H9 (cell line): ENCODE measurements around the gene MAP4K3. TPM values are rescaled to one million over a fixed set of nuclear protein-coding genes. Genes with fewer than 3 reads are reported as not detected.

Source experiments
- DNase-seq: peaks from one replicate; pipeline ENCODE4 v3.0.0-alpha.2; 2017
- H2AFZ ChIP-seq: one replicate; pipeline ENCODE4 v1.6.1; 2013; ENCODE audit warnings: mild to moderate bottlenecking, low read length, control low read depth, moderate library complexity
- H2AK5ac ChIP-seq: 2 replicates; pipeline ENCODE4 v1.6.1; 2013; ENCODE audit warnings: low read length, control low read depth, mixed read lengths; ENCODE audit not compliant: insufficient read length
- H2BK120ac ChIP-seq: one replicate; pipeline ENCODE4 v1.6.1; 2013; ENCODE audit warnings: low read depth, mild to moderate bottlenecking, low read length, control low read depth, inconsistent platforms; ENCODE audit not compliant: poor library complexity, severe bottlenecking
- H2BK12ac ChIP-seq: 2 replicates; pipeline ENCODE4 v1.6.1; 2013; ENCODE audit warnings: low read length, control low read depth, mixed read lengths, low read depth; ENCODE audit not compliant: insufficient read length
- H2BK15ac ChIP-seq: 2 replicates; pipeline ENCODE4 v1.6.1; 2013; ENCODE audit warnings: low read depth, low read length, control low read depth
- H2BK20ac ChIP-seq: one replicate; pipeline ENCODE4 v1.6.1; 2013; ENCODE audit warnings: low read depth, mild to moderate bottlenecking, low read length, control low read depth, inconsistent platforms; ENCODE audit not compliant: poor library complexity, severe bottlenecking
- H2BK5ac ChIP-seq: 2 replicates; pipeline ENCODE4 v1.6.1; 2013; ENCODE audit warnings: low read length, control low read depth, mixed read lengths; ENCODE audit not compliant: insufficient read length
- H3K14ac ChIP-seq: 2 replicates; pipeline ENCODE4 v1.6.1; 2013; ENCODE audit warnings: low read length, control low read depth; ENCODE audit not compliant: insufficient read depth
- H3K18ac ChIP-seq: 2 replicates; pipeline ENCODE4 v1.6.1; 2013; ENCODE audit warnings: low read depth, mild to moderate bottlenecking, mixed read lengths, low read length, control low read depth; ENCODE audit not compliant: insufficient read length
- H3K23ac ChIP-seq: 2 replicates; pipeline ENCODE4 v1.6.1; 2013; ENCODE audit warnings: low read length, control low read depth, mixed read lengths, low read depth; ENCODE audit not compliant: insufficient read length
- H3K23me2 ChIP-seq: 2 replicates; pipeline ENCODE4 v1.6.1; 2013; ENCODE audit warnings: low read depth, mild to moderate bottlenecking, mixed read lengths, low read length, control low read depth; ENCODE audit not compliant: insufficient read length, poor library complexity, severe bottlenecking
- H3K27ac ChIP-seq: 2 replicates; pipeline ENCODE4 v1.5.1; 2013; ENCODE audit warnings: low read length, control low read depth, mixed read lengths, low read depth; ENCODE audit not compliant: insufficient read length
- H3K27me3 ChIP-seq: 2 replicates; pipeline ENCODE4 v1.6.1; 2013; ENCODE audit warnings: low read length, control low read depth, inconsistent platforms; ENCODE audit not compliant: insufficient read depth
- H3K4ac ChIP-seq: 2 replicates; pipeline ENCODE4 v1.6.1; 2013; ENCODE audit warnings: low read depth, mild to moderate bottlenecking, control low read depth, inconsistent platforms, low read length, moderate library complexity
- H3K4me1 ChIP-seq: 2 replicates; pipeline ENCODE4 v1.6.1; 2013; ENCODE audit warnings: low read length, control low read depth, inconsistent platforms; ENCODE audit not compliant: insufficient read depth
- H3K4me2 ChIP-seq: 2 replicates; pipeline ENCODE4 v1.6.1; 2013; ENCODE audit warnings: low read length, control low read depth, mixed read lengths; ENCODE audit not compliant: insufficient read length, insufficient read depth
- H3K56ac ChIP-seq: 2 replicates; pipeline ENCODE4 v1.6.1; 2013; ENCODE audit warnings: low read depth, mild to moderate bottlenecking, mixed read lengths, low read length, control low read depth; ENCODE audit not compliant: insufficient read length
- H3K79me1 ChIP-seq: 2 replicates; pipeline ENCODE4 v1.6.1; 2013; ENCODE audit warnings: low read depth, mild to moderate bottlenecking, moderate library complexity, low read length, control low read depth, inconsistent platforms; ENCODE audit not compliant: insufficient read depth, poor library complexity, severe bottlenecking
- H3K79me2 ChIP-seq: 2 replicates; pipeline ENCODE4 v1.6.1; 2013; ENCODE audit warnings: low read length, control low read depth, inconsistent platforms; ENCODE audit not compliant: insufficient read depth
- H3K9ac ChIP-seq: 2 replicates; pipeline ENCODE4 v1.6.1; 2013; ENCODE audit warnings: low read length, control low read depth, mixed read lengths; ENCODE audit not compliant: insufficient read length; ENCODE audit errors: extremely low read depth
- H3K9me3 ChIP-seq: one replicate; pipeline ENCODE4 v1.6.1; 2013; ENCODE audit warnings: low read depth, low read length, inconsistent platforms; ENCODE audit not compliant: control insufficient read depth
- H3T11ph ChIP-seq: one replicate; pipeline ENCODE4 v1.6.1; 2013; ENCODE audit warnings: mild to moderate bottlenecking, low read length, control low read depth, inconsistent platforms
- H4K20me1 ChIP-seq: one replicate; pipeline ENCODE4 v1.6.1; 2013; ENCODE audit not compliant: control insufficient read depth, insufficient read length, insufficient read depth
- H4K5ac ChIP-seq: 2 replicates; pipeline ENCODE4 v1.6.1; 2013; ENCODE audit warnings: low read depth, mild to moderate bottlenecking, mixed read lengths, low read length, control low read depth; ENCODE audit not compliant: insufficient read length
- H4K8ac ChIP-seq: replicated peaks from 2 replicates; pipeline ENCODE4 v1.6.1; 2013; ENCODE audit warnings: low read length, control low read depth, mixed read lengths, low read depth; ENCODE audit not compliant: insufficient read length
- H4K91ac ChIP-seq: 2 replicates; pipeline ENCODE4 v1.6.1; 2013; ENCODE audit warnings: low read depth, mild to moderate bottlenecking, moderate library complexity, mixed read lengths, low read length, control low read depth; ENCODE audit not compliant: insufficient read length
- H3K27ac Mint-ChIP-seq, 3 experiments: 2 replicates in 2 of 3; 3 replicates in 1 of 3; pipeline ENCODE4 v1.8.0; 2020 to 2021; ENCODE audit warnings: mixed read lengths in 3 of 3, mild to moderate bottlenecking in 1 of 3, moderate library complexity in 1 of 3
- H3K27me3 Mint-ChIP-seq: 2 replicates; pipeline ENCODE4 v1.8.0; 2021; ENCODE audit warnings: low read depth, mild to moderate bottlenecking, moderate library complexity, mixed read lengths
- H3K36me3 Mint-ChIP-seq, 3 experiments: 2 replicates in 2 of 3; 3 replicates in 1 of 3; pipeline ENCODE4 v1.8.0; 2020 to 2021; ENCODE audit warnings: low read depth in 3 of 3, mixed read lengths in 3 of 3; ENCODE audit not compliant: insufficient read depth in 1 of 3
- H3K4me1 Mint-ChIP-seq, 2 experiments: 2 replicates each; pipeline ENCODE4 v1.8.0; 2020; ENCODE audit warnings: mixed read lengths in 2 of 2
- H3K4me3 Mint-ChIP-seq, 2 experiments: 2 replicates in 1 of 2; 3 replicates in 1 of 2; pipeline ENCODE4 v1.8.0; 2020 to 2021; ENCODE audit warnings: mild to moderate bottlenecking in 2 of 2, mixed read lengths in 2 of 2, moderate library complexity in 1 of 2
- H3K9me3 Mint-ChIP-seq, 2 experiments: 2 replicates in 1 of 2; 3 replicates in 1 of 2; pipeline ENCODE4 v1.8.0; 2020; ENCODE audit warnings: mild to moderate bottlenecking in 2 of 2, mixed read lengths in 2 of 2, moderate library complexity in 1 of 2
- WGBS: extraction: QIAGEN DNeasy Blood & Tissue Kit; methylation state at CpG from one replicate; pipeline ENCODE4 v1.1.7; 2013; ENCODE audit warnings: missing lambda C conversion rate, low lambda C conversion rate, mixed read lengths; ENCODE audit not compliant: insufficient read length; ENCODE audit errors: extremely low coverage; 5-methylcytosine and 5-hydroxymethylcytosine counted together
- total RNA-seq: library from RNA; stranded (reverse); gene quantifications from 2 replicates; pipeline ENCODE4 v1.2.1, GENCODE V29; 2021
- TF ChIP-seq, protein P1 (sequence below): fragments of 200-600 bp; sonication (generic); conservative IDR thresholded peaks from 3 replicates; pipeline ENCODE4 v1.8.0; 2021; ENCODE audit warnings: antibody characterized with exemption, mild to moderate bottlenecking

MAP4K3 gene
- total RNA-seq, 1 experiment from 2014 or later = 37.9 TPM

DNA sequence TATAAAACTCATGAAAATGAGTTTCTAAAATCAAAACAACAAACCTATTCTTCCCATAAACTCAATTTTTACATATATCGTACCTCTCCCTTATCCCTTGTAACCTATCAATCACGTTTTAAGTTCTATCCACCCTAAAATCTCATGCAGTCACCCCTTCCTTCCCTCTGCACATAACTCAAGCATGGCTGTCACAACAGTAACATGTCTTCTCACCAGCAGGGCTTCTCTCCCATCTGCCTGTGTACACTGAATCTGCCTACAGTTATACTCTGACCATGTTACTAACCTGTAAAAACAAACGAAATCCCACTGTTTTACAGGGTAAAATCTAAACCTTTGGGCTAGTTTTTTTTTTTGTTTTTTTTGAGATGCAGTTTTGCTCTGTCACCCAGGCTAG, 68.2 kb downstream of the MAP4K3 start:
- no peak overlapping the region for H2BK5ac ChIP-seq
- Mint-ChIP-seq H3K27me3 (no peaks in the 10 kb centered on the region), H3K27ac (peak overlapping the region in 2 of 3 experiments; percentile 52 to 66; a peak in 4 of 7 replicates), H3K36me3 (peaks cover 18 to 63% (median 51%) of the 10 kb centered on the region in 3 experiments), H3K4me1 (peaks cover 51 to 66% of the 10 kb centered on the region in 2 experiments), H3K9me3 (peaks cover 28 to 49% of the 10 kb centered on the region in 2 experiments), H3K4me3 (no peak overlapping the region)
- no peak overlapping the region for H3K18ac ChIP-seq
- no peak overlapping the region for H2BK120ac ChIP-seq
- no peak overlapping the region for H2BK12ac ChIP-seq
- DNase-seq = no peak
- no peak overlapping the region for H2AFZ ChIP-seq
- no peak overlapping the region for H3K4me2 ChIP-seq
- H3K9ac ChIP-seq = no peak overlapping the region
- no peak overlapping the region for H3T11ph ChIP-seq
- no peak overlapping the region for H2AK5ac ChIP-seq
- H3K27ac ChIP-seq = no peak overlapping the region
- H3K14ac ChIP-seq = no peak overlapping the region
- H3K9me3 ChIP-seq = peaks cover 4% of the 10 kb centered on the region
- H2BK20ac ChIP-seq = no peak overlapping the region
- no peaks in the 10 kb centered on the region for H4K20me1 ChIP-seq
- no peak overlapping the region for H4K8ac ChIP-seq
- peaks cover 9% of the 10 kb centered on the region for H3K4me1 ChIP-seq
- no peaks in the 10 kb centered on the region for H3K23me2 ChIP-seq
- H4K5ac ChIP-seq = no peak overlapping the region
- 100% methylated on average over 2 of the region's 3 CpGs for WGBS
- TF ChIP-seq, protein P1, sequence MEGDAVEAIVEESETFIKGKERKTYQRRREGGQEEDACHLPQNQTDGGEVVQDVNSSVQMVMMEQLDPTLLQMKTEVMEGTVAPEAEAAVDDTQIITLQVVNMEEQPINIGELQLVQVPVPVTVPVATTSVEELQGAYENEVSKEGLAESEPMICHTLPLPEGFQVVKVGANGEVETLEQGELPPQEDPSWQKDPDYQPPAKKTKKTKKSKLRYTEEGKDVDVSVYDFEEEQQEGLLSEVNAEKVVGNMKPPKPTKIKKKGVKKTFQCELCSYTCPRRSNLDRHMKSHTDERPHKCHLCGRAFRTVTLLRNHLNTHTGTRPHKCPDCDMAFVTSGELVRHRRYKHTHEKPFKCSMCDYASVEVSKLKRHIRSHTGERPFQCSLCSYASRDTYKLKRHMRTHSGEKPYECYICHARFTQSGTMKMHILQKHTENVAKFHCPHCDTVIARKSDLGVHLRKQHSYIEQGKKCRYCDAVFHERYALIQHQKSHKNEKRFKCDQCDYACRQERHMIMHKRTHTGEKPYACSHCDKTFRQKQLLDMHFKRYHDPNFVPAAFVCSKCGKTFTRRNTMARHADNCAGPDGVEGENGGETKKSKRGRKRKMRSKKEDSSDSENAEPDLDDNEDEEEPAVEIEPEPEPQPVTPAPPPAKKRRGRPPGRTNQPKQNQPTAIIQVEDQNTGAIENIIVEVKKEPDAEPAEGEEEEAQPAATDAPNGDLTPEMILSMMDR = no peak
- H3K79me2 ChIP-seq = no peaks in the 10 kb centered on the region; the same call in 1 of the 2 replicates
- no peak overlapping the region for H3K4ac ChIP-seq
- no peak overlapping the region for H3K56ac ChIP-seq
- H3K23ac ChIP-seq = no peak overlapping the region
- H3K27me3 ChIP-seq = no peaks in the 10 kb centered on the region
- H4K91ac ChIP-seq = no peak overlapping the region
- H3K79me1 ChIP-seq = no peaks in the 10 kb centered on the region
- H2BK15ac ChIP-seq = no peak overlapping the region
